OCI-M2 (cell line): ENCODE results near the gene ASTN2.
"Not testable (repeated sequence)": the region's sequence is repeated elsewhere in the genome, so short reads cannot be mapped to it uniquely, and the experiment has no call there.

Experiments used
- DNase-seq: peaks from one replicate; lab custom pipeline; 2025; ENCODE audit not compliant: unreplicated experiment; lab: John Stamatoyannopoulos, UW

The ASTN2 gene

DNA sequence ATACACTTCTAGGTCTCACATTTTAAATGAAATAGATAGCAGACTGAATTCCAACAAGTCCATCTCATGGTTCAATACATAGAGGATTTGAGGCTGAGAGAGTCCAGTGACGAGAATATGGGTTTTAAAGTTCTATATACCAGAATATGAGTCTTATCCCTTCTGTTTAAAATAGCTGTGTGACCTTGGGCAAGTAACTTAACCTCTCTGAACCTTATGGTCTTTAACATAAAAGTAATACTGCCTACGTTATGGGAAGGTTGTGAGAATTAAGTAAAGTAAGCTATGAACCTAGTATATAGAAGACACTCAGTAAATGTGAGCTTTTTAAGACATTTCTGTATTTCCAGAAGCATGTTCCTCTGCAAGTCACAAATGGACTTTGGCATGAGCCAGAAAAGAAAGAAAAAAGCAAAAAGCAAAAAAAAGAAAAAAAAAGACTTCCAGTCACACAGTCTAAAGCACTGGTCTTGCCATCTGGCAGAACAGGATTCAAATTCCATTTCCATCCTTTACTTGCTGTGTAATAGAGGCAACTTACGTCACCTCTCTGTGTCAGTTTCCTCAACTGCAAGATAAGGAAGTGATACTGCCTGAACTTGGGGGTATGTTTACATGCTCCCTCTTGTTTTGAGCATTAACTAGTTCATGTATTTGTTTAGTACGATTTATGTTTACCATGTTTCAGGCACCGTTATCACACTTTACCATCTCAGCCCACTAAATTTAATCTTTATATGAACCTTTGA, 479.5 kb downstream of the ASTN2 start:
- DNase-seq, result no peak

DNA sequence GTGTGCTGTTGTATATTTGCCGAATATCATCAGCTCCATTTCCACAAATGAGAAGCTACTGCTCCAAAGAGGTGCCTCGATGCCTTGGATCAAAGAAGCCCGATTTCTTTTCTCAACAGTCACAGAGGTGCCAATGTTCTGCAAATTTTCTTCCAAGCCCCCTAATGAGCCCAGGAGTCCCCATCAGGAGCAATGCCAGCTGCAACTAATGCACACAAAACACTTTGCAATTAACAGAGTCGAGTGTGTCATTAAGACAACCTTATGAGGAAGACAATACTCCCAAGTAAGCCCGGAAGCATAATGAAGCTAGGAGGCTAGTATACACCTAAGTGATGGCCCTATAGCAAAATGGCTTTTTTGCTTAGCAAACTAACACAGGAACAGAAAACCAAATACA, 480.7 kb downstream of the ASTN2 start:
- DNase-seq, result no peak

DNA sequence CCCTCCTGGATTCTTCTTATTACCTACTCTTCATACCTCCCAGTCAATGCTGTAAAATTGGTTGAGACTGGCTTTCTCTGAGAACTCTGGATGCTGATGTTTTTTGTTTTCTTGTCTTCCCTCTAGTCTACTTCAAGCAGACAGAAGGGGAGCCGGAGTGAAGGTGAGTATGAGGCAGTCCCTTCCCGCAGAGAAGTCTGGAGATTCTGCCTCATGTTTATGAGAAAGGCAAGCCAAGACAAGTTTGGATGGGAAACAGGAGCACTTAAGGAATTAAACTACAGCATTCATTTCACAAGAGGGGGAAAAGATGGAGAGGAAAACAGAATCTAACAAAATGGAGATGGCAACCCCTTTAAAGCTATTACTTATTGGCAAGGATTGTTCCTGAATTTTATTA, 481.6 kb downstream of the ASTN2 start:
- DNase-seq, result no peak

DNA sequence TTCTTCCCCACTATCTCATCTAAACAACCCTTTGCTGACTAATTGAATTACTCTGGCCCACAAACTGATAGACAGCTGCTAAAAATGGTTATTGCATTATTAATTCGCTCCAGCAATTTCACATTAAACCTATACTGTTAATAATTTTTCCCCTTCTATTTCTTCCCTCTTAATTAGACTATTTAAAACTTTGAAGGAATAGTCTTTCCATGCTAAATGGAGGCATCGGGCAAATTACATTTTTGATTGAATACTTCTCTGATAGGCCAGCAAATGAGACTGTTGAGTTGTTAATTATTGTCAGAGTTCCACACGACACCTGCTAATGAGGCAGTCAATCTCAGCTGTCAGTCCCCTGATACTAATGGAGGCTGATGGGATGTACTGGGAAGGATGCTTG, 485.2 kb downstream of the ASTN2 start:
- no peak for DNase-seq

DNA sequence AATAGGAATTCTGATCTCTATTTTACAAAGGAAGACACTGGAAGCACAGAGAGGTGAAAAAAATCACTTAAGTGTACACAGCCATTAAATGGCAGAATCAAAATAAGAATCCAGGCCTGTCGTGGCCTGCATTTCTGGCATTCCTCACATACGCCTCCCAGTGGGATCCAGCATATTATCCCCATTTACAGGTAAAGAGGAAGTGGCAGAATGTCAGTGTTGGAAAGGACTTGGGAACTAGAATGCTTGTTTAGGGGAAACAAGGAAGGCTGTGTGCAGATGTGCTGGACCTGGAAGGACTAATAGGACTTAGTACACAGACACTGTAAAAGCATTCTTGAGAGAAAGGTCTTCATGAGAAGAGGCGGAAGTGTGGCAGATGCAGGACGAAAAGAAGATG, 486.0 kb downstream of the ASTN2 start:
- no peak for DNase-seq

DNA sequence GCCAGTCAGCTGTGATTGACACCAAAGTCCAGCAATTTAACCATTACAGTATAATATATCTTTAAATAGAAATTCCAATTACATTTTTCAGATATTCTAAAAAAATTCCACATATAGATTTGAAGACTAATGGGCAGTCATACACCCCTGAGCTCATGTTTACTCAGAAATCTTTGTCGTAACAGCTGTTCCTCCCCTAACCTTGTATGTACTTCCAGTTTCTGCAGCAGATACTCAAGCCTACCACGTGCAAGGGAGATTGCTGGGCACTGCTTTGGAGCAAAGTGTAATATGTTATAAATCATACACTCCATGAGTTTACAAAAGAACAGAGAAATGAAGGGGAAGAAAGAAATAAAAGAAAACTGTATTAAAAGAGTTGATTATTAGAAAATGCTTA, 486.6 kb downstream of the ASTN2 start:
- DNase-seq, result no peak

DNA sequence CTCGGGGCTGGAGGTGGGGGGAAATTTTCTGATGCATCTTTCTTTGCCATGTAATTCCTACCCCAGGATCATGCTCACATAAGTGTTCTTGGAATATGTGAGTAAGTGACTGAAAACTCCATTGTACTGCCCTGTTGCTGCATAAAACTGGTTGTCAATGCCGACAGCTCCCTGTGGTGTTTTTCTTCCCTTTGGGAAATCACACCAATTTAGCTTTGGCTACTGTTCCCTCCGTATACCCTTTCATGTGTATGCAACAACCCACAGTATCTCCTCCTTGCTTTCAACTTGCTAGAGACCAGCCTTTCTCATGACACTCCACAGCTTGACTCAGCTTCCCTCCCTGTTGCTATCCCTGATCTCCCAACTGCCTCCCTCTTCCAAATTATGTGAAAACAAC, 487.1 kb downstream of the ASTN2 start:
- DNase-seq, result no peak

DNA sequence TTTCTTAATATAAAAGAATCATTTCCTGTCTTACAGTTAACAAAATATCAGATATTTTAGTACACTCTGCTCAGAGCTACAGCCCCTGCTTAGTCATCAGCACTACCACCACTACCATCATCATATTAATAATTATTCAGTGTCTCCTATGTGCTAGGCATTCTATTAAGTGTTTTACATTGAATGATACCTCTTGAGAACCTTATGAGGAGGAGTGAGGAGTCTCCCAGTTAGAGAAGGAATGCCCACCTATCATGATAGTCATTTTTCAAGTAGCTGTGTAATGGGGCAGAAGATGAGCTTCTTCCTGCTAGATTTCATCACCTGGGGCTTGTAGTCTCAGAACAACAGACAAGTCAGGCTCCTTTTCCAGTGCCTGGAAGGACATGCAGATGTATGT, 489.7 kb downstream of the ASTN2 start:
- no peak for DNase-seq

DNA sequence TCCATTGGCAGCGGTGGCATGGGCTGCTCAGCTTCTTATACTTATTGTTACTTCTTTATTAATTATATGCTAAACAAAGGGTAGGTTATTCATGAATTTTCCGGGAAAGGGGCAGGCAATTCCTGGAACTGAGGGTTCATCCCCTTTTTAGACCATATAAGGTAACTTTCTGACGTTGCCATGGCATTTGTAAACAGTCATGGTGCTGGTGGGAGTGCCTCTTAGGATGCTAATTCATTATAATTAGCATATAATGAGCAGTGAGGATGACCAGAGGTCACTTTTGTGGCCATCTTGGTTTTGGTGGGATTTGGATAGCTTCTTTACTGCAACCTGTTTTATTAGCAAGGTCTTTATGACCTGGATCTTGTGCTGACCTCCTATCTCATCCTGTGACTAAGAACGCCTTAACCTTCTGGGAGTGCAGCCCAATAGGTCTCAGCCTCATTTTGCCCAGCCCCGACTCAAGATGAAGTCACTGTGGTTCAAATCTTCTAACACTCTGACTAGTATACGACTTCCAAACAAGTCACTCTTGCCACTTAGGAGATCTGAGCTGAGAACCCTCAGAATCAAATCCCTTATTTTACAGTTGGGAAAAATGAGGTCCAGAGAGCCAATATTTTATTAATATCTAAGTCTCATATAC, 490.3 kb downstream of the ASTN2 start:
- DNase-seq, result no peak

DNA sequence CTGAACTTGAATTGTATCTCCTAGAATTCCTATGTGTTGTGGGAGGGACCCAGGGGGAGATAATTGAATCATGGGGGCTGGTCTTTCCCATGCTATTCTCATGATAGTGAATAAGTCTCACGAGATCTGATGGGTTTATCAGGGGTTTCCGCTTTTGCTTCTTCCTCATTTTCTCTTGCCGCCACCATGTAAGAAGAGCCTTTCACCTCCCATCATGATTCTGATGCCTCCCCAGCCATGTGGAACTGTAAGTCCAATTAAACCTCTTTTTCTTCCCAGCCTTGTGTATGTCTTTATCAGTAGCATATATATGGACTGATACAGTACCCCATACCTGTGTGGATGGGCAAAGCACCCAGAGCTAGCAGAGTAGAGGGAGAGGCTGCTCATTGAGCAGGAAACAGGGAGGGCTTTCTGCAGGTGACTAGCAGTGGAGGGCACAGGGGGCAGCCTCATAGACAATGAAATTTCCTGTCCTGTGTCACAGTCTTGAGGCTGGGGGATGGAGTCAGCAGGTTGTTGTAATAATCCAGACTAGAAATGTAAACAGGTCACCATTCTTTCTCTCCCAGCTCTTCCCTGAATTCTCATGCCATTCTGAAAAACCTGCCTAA, 496.9 kb downstream of the ASTN2 start:
- DNase-seq, result not testable (repeated sequence)

DNA sequence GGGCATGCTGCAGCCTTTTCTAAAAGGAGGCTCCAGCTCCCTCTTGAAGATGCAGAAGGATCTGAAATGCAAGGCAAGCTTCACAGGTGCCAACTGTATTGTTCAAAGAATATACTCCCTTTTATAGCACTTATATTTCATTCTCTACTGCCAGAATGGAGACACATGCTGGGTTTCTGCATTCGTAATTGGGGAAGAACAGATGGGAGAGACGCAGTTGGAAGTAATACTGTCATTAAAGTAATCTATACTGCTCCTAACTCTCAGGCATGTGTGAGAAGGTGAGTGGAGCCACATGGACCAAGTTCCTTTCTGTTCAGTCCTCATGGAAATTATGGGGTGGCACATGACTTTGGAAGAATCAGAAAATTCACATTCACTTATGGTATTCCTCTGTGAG, 501.3 kb downstream of the ASTN2 start:
- DNase-seq, result no peak

DNA sequence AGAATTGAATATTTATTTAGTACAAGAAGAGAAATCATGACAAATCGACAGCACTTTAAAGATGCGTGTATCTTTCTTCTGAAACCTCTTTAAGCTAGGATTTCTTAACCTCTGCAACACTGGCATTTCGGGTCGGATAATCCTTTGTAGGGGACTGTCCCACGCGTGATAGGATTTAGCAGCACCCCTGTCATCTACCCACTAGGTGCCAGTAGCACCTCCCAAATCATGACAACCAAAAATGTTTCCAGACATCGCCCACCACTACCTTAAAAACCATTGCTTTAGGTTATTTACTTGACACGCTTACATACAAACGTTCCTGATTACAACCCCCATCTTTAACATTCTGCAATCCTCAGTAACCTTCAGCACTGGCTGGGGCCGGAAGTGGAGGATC, 504.7 kb downstream of the ASTN2 start:
- DNase-seq, result no peak

DNA sequence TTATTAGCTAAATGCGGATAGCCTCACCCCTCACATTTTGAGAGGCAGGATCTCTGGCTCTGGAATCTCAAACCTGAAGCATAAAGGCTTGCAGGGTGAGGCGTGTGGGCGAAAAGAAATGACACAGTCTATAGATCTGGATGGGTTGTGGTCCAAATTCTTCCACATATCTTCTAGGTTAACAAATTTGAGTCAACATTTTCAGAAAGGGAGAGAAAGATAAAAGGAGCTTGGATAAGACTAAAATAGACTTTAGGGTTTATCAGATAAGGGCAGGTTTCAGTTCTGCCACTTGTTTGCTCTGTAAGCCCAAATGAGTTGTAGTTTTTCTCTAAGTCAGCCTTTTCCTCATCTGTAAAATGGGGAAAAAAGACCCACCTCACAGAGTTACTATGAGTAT, 506.9 kb downstream of the ASTN2 start:
- DNase-seq, result no peak

DNA sequence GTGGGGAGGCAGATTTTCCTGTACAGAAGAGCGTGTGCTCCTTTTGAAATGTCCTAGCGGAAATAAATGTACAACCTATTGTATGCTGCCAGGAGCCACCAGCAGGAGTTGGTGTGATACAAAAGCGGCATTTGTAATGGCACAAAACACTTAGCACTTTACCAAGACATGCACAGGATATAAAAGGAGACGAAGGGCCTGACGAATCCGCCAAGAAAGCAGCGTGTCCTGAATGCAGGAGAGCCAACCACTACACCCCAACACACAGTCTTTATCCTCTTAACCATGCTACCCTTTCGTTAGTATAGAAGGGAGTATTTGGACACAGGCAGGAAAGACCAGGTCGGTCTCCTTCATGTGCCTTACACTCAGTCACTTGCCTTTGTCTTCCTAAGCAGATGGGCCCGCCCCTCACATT, 509.7 kb downstream of the ASTN2 start:
- DNase-seq, result no peak

DNA sequence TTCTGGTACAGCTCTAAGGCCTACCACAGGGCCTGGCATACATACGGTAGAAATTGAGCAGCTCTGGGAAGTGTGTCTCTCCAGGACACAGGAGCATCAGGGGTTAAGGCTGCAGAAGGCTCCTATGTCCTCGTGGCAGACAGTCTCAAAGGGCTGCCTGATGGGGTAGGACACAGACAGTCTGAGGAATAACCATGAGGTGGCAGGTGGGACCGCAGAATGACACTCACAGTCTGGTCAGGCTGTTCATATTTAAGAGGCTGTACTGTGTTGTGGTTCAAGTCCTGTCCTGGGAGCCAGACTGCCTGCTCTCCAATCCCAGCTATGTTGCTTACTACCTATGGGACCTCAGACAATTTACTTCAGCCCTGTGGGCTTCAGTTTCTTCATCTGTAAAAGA, 510.7 kb downstream of the ASTN2 start:
- no peak for DNase-seq

DNA sequence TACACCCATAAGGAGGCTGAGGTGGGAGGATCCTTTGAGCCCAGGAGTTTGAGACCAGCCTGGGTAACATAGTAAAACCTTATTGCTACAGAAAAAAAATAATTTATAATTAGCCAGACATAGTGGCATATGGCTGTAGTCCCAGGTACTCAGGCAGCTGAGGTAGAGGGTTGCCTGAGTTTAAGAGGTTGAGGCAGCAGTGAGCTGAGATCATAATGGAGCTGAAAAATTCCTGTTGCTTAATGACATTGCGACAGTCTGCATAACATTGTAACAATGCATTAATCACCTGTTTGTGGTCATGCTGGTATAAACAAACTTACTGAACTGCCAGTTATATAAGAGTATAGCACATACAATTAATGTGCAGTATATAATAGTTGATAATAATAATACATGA, 513.6 kb downstream of the ASTN2 start:
- no peak for DNase-seq

DNA sequence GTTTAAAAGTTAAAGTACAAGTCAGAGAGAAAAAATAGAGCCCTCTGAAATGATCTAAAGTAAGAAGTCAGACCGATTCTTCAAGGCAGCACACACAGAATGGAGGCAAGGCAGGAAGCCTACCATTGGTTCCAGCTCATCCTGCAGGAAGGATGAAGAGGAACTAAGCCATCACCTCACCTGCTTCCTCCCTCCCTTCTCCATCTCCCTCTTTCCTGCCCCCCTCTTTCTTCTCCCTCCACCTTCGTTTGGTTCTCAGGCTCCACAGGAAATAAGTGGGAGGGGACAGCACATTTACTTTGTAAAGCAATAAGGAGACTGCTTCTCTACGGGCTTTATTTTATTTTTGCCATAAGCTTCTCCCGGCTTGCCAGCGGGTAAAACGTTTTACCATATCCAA, 514.3 kb downstream of the ASTN2 start:
- no peak for DNase-seq

DNA sequence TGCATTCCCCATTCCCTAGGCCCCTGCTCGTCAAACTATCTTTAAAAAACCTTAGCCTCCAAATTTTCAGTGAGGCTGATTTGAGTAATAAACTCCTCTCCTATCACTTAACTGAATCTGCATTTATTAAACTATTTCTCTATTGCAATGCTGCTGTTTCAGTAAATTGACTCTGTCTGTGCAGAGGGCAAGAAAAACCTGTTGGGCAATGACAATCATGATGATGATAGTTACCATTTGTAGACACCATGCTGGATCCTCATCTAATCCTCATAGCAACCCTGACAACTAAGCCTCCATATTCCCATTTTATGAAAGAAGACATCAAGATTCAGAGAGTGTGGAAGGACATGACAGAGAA, 514.9 kb downstream of the ASTN2 start:
- no peak for DNase-seq

DNA sequence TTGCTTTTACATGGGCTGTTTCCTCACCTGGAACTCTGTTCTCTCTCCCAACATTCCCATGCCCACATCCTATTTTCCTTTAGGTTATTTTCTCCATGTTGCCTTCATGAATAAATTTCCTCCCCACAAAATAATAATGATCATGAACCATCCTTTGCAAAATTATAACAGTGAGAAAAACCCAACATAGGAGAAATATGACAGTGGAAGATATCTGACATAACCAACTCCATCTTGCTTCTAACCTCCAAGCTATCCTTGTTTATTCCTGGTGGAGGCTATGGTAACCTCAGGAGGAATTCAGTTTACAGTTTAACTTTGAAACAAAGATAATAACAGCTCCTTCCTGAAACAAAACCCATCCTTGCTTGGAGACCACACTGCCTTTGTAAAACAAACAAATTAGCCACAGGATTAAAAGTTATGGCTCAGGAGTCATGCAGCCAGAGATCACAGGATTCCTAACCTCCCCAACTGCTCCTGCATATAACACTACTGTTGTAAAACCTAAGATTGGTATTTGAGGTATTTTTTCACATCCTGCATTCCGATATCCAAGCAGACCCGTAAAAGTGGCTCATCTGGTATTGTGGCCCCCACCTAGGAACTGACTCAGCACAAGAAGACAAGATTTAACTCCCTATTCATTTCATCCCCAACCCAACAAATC, 515.4 kb downstream of the ASTN2 start:
- no peak for DNase-seq

DNA sequence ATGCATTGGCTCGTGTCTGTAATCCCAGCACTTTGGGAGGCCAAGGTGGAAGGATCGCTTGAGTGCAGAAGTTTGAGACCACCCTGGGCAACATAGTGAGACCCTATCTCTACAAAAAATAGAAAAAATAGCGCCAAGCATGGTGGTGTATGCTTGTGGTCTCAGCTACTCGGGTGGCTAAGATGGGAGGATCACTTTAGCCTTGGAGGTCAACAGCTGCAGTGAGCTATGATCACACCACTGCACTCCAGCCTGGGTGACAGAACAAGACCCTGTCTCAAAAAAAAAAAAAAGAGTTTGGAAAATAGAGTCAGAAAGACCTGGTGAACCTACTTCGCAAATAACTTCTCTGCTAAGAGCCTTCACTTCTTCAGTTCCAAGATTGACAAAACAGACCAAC, 516.7 kb downstream of the ASTN2 start:
- DNase-seq, result not testable (repeated sequence)

DNA sequence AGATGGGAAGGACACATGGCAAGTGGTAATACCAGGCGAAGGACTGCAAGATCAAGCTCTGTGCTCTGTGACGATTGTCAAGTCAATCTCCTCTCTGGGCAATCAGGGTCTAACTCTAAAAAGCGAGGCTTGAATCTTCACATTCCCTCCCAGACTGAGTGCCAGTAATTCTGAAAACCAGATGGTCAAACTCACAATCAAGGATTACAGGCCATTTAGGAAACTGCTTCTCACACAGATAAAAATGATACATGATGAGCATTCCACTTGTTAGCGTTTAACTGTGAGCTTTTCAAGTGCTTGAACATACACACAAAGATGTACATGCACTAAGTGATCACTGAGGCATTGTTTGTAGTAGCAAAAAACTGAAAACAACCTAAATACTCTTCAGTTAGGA, 517.7 kb downstream of the ASTN2 start:
- no peak for DNase-seq

DNA sequence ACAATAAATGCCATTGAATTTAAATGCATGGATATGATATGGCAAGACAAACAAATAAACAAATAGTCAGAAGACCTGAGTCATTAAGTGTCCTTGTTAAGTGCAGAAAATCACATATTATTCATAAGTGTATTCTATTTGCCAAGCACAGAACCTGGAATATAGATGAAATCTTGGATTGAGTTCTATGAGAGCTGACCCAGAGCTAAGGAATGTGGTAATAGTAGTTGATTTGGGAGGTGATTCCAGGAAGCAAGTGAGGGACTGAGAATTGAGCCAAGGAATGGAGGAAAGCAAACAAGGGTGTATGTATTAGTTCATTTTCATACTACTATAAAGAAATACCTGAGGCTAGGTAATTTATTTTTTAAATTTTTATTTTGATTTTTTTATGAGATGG, 518.9 kb downstream of the ASTN2 start:
- no peak for DNase-seq
